H1 (cell line): ENCODE measurements around the gene PPP1R2B. TPM values are rescaled to one million over a fixed set of nuclear protein-coding genes. Genes with fewer than 3 reads are reported as not detected.

Experiments
- CTCF ChIA-PET: fragments of 300-600 bp; sonication (Branson Sonifier 250); formaldehyde crosslinking; loops from one replicate; lab custom pipeline; 2021; ENCODE audit not compliant: partially characterized antibody; lab: Charles Lee
- POLR2A ChIA-PET: fragments of 300-600 bp; sonication (Branson Sonifier 250); formaldehyde crosslinking; loops from one replicate; lab custom pipeline; 2021; ENCODE audit warnings: inconsistent platforms; ENCODE audit not compliant: partially characterized antibody; lab: Charles Lee
- DNase-seq, 2 experiments: peaks; one replicate each; pipeline versions ENCODE4 v3.0.0 to v3.0.0-alpha.2; 2010 to 2022; ENCODE audit warnings: low spot score in 2 of 2, low read depth in 1 of 2, mixed read lengths in 1 of 2
- FAIRE-seq: peaks from 2 replicates; lab custom pipeline; 2011; peaks lifted over from hg19 to GRCh38; lab: Jason Lieb, UNC
- H2AFZ ChIP-seq: 2 replicates; pipeline ENCODE4 v1.8.1; 2012; ENCODE audit warnings: low read length, inconsistent platforms
- H2AK5ac ChIP-seq: 2 replicates; pipeline ENCODE4 v1.6.1; 2013; ENCODE audit warnings: low read depth, low read length
- H2BK120ac ChIP-seq: replicated peaks from 2 replicates; pipeline ENCODE3; 2013; ENCODE audit warnings: low read depth, low read length, inconsistent platforms
- H2BK12ac ChIP-seq: 2 replicates; pipeline ENCODE4 v1.6.1; 2013; ENCODE audit warnings: low read depth, low read length
- H2BK15ac ChIP-seq: 2 replicates; pipeline ENCODE4 v1.6.1; 2013; ENCODE audit warnings: low read length
- H2BK20ac ChIP-seq: 2 replicates; pipeline ENCODE4 v1.6.1; 2013; ENCODE audit warnings: low read length
- H2BK5ac ChIP-seq: 2 replicates; pipeline ENCODE4 v1.6.1; 2013; ENCODE audit warnings: low read depth, low read length
- H3K14ac ChIP-seq: 2 replicates; pipeline ENCODE4 v1.6.1; 2013; ENCODE audit warnings: inconsistent platforms; ENCODE audit not compliant: insufficient read length
- H3K18ac ChIP-seq: 2 replicates; pipeline ENCODE4 v1.6.1; 2013; ENCODE audit warnings: low read length; ENCODE audit errors: extremely low read depth
- H3K23ac ChIP-seq: 2 replicates; pipeline ENCODE4 v1.6.1; 2013; ENCODE audit warnings: inconsistent platforms; ENCODE audit not compliant: insufficient read length
- H3K23me2 ChIP-seq: 2 replicates; pipeline ENCODE4 v1.6.1; 2013; ENCODE audit warnings: low read depth, low read length
- H3K27ac ChIP-seq: 2 replicates; pipeline ENCODE4 v1.6.1; 2011; ENCODE audit warnings: low read depth, low read length, inconsistent platforms
- H3K27me3 ChIP-seq, 4 experiments: replicated peaks in 1 of 4; 1 replicate in 1 of 4; 2 replicates in 3 of 4; pipeline versions ENCODE4 v1.6.1 to v1.8.1; 2011 to 2013; ENCODE audit warnings: low read length in 3 of 4, mild to moderate bottlenecking in 3 of 4, inconsistent platforms in 2 of 4, mixed read lengths in 2 of 4, moderate library complexity in 1 of 4; ENCODE audit not compliant: control insufficient read depth in 3 of 4, insufficient read depth in 3 of 4; ENCODE audit errors: extremely low read depth in 1 of 4
- H3K36me3 ChIP-seq, 4 experiments: 2 replicates each; pipeline versions ENCODE4 v1.6.1 to v1.8.1; 2011 to 2013; ENCODE audit warnings: mild to moderate bottlenecking in 4 of 4, low read length in 3 of 4, moderate library complexity in 2 of 4, control low read depth in 1 of 4, inconsistent platforms in 1 of 4; ENCODE audit not compliant: insufficient read depth in 4 of 4, control insufficient read depth in 2 of 4
- H3K4ac ChIP-seq: replicated peaks from 2 replicates; pipeline ENCODE3; 2013; ENCODE audit warnings: low read length, low read depth, mixed read lengths, inconsistent platforms; ENCODE audit not compliant: insufficient read length
- H3K4me1 ChIP-seq, 4 experiments: replicated peaks in 1 of 4; 1 replicate in 1 of 4; 2 replicates in 3 of 4; pipeline versions ENCODE4 v1.6.1 to v1.8.1; 2011 to 2013; ENCODE audit warnings: low read length in 3 of 4, inconsistent platforms in 2 of 4, mixed read lengths in 1 of 4; ENCODE audit not compliant: insufficient read depth in 4 of 4, control insufficient read depth in 3 of 4
- H3K4me2 ChIP-seq, 2 experiments: 2 replicates each; pipeline versions ENCODE4 v1.6.1 to v1.8.1; 2011 to 2013; ENCODE audit warnings: low read depth in 2 of 2, low read length in 2 of 2, control low read depth in 1 of 2, inconsistent platforms in 1 of 2, mild to moderate bottlenecking in 1 of 2; ENCODE audit not compliant: insufficient read depth in 1 of 2
- H3K4me3 ChIP-seq, 4 experiments: fragments of 200-600, 300-600 bp in 1 of 4; sonication (generic), shearing (Covaris generic), sonication (Bioruptor Twin) in 1 of 4; 2 replicates each; pipeline versions ENCODE4 v1.5.1 to v1.8.1; 2011 to 2016; ENCODE audit warnings: low read length in 4 of 4, low read depth in 3 of 4, control low read depth in 2 of 4, inconsistent platforms in 2 of 4, mild to moderate bottlenecking in 2 of 4, mixed read lengths in 1 of 4, moderate library complexity in 1 of 4; ENCODE audit not compliant: insufficient read depth in 2 of 4; ENCODE audit errors: extremely low read depth in 1 of 4
- H3K56ac ChIP-seq: replicated peaks from 2 replicates; pipeline ENCODE3; 2013; ENCODE audit warnings: low read depth, mild to moderate bottlenecking, mixed read lengths, low read length, inconsistent platforms; ENCODE audit not compliant: insufficient read length
- H3K79me1 ChIP-seq: 2 replicates; pipeline ENCODE4 v1.6.1; 2013; ENCODE audit warnings: low read depth, low read length, control low read depth
- H3K79me2 ChIP-seq, 2 experiments: 2 replicates each; pipeline versions ENCODE4 v1.6.1 to v1.8.1; 2012 to 2013; ENCODE audit warnings: low read length in 2 of 2, mild to moderate bottlenecking in 2 of 2, inconsistent platforms in 1 of 2; ENCODE audit not compliant: insufficient read depth in 2 of 2, control insufficient read depth in 1 of 2
- H3K9ac ChIP-seq, 4 experiments: replicated peaks in 1 of 4; 1 replicate in 1 of 4; 2 replicates in 3 of 4; pipeline versions ENCODE4 v1.6.1 to v1.8.1; 2011 to 2013; ENCODE audit warnings: low read depth in 3 of 4, low read length in 3 of 4, control low read depth in 2 of 4, mild to moderate bottlenecking in 2 of 4, moderate library complexity in 2 of 4, inconsistent platforms in 1 of 4; ENCODE audit errors: extremely low read depth in 1 of 4
- H3K9me3 ChIP-seq, 2 experiments: 2 replicates each; pipeline versions ENCODE4 v1.6.1 to v1.8.1; 2012 to 2013; ENCODE audit warnings: mild to moderate bottlenecking in 2 of 2, moderate library complexity in 2 of 2, control low read depth in 1 of 2, inconsistent platforms in 1 of 2, low read depth in 1 of 2, low read length in 1 of 2, mixed read lengths in 1 of 2; ENCODE audit not compliant: insufficient read depth in 2 of 2
- H4K20me1 ChIP-seq, 2 experiments: replicated peaks in 1 of 2; 2 replicates each; pipeline versions ENCODE3 to v1.8.1; 2011 to 2013; ENCODE audit warnings: inconsistent platforms in 2 of 2, low read length in 2 of 2, mild to moderate bottlenecking in 1 of 2; ENCODE audit not compliant: insufficient read depth in 2 of 2, control insufficient read depth in 1 of 2
- H4K5ac ChIP-seq: 2 replicates; pipeline ENCODE4 v1.6.1; 2013; ENCODE audit warnings: low read length, low read depth, mixed read lengths, inconsistent platforms; ENCODE audit not compliant: insufficient read length
- H4K8ac ChIP-seq: 2 replicates; pipeline ENCODE4 v1.8.0; 2013; ENCODE audit warnings: mild to moderate bottlenecking, moderate library complexity, low read length, inconsistent platforms; ENCODE audit not compliant: insufficient read depth; ENCODE audit errors: extremely low read depth
- H4K91ac ChIP-seq: replicated peaks from 2 replicates; pipeline ENCODE3; 2013; ENCODE audit warnings: low read length, mixed read lengths, inconsistent platforms; ENCODE audit not compliant: insufficient read length
- NRF1 ChIP-seq: IDR thresholded peaks from 2 replicates; pipeline ENCODE4 v1.6.1; 2011; ENCODE audit warnings: mild to moderate bottlenecking, low read depth, low read length, improper control_type of control experiment
- WGBS, 2 experiments: shearing (Covaris generic) in 1 of 2; methylation state at CpG; one replicate each; pipeline versions ENCODE4 v1.1.6 to v1.1.7; 2013 to 2015; ENCODE audit warnings: low lambda C conversion rate in 2 of 2, mixed read lengths in 2 of 2, inconsistent platforms in 1 of 2, low coverage in 1 of 2, missing lambda C conversion rate in 1 of 2; ENCODE audit not compliant: insufficient replicate concordance in 2 of 2, insufficient coverage in 1 of 2, insufficient read length in 1 of 2; ENCODE audit errors: extremely low coverage in 1 of 2, missing lambda C conversion rate in 1 of 2; 5-methylcytosine and 5-hydroxymethylcytosine counted together
- polyA plus RNA-seq, 7 experiments: library from polyadenylated mRNA; depleted of rRNA in 3 of 7; stranded (reverse) in 5 of 7; unstranded in 2 of 7; fragments of >200 nt in 5 of 7; fragments of 200-250 nt in 2 of 7; gene quantifications; 1 replicate in 5 of 7; 2 replicates in 1 of 7; 4 replicates in 1 of 7; pipeline versions ENCODE4 v1.2.1 to v1.2.3, GENCODE V29; 2011 to 2013; ENCODE audit warnings: missing spikeins in 2 of 7, mixed read lengths in 2 of 7
- total RNA-seq: library from RNA; stranded (reverse); fragmentation: NEBNext Ultra II Directional; extraction: Animal tissue kit (Norgen Biotek cat#: 25700); gene quantifications from 2 replicates; pipeline ENCODE4 v1.2.1, GENCODE V29; 2021

PPP1R2B gene
- total and polyA plus RNA-seq, 2 of the 8 experiments (the other 6 are each of a cell fraction or from before 2014, with no cell fraction given): not detected

GRCh38 chr5:156879665-156880285 is 29.7 kb downstream of the PPP1R2B start:
- no peak overlapping the region for H2BK15ac ChIP-seq
- no peaks in the 10 kb centered on the region for H3K4me1 ChIP-seq
- H3K27me3 ChIP-seq: no peaks in the 10 kb centered on the region
- no peak overlapping the region for H3K4ac ChIP-seq
- no peaks in the 10 kb centered on the region for H3K36me3 ChIP-seq
- ChIA-PET POLR2A (interaction anchor here (1.0 kb wide), 1 partner anchor 10 kb away, joined by 3 read pairs; no protein-coding TSS in a partner anchor), CTCF (interaction anchor here (0.6 to 3.0 kb wide), 5 partner anchors 10 to 346 kb away, joined by 3 to 11 read pairs (median 5); no protein-coding TSS in a partner anchor)
- H3K79me1 ChIP-seq: no peaks in the 10 kb centered on the region
- WGBS, 2 experiments: 91% methylated on average over 3 of the region's 3 CpGs; no CpG with 5 or more reads in 1 of the 2 experiments
- no peak overlapping the region for H2BK12ac ChIP-seq
- H4K91ac ChIP-seq: no peak overlapping the region
- no peak overlapping the region for H3K4me3 ChIP-seq
- H3K27ac ChIP-seq: no peak overlapping the region
- H2BK120ac ChIP-seq: no peak overlapping the region
- no peak overlapping the region for H3K14ac ChIP-seq
- FAIRE-seq (no peak), DNase-seq (no peak)
- H3K4me2 ChIP-seq: no peak overlapping the region
- TF ChIP-seq NRF1: no peak
- no peak overlapping the region for H3K56ac ChIP-seq
- H3K18ac ChIP-seq: no peak overlapping the region
- H4K20me1 ChIP-seq: no peaks in the 10 kb centered on the region
- H4K8ac ChIP-seq: no peak overlapping the region
- H3K23me2 ChIP-seq: no peaks in the 10 kb centered on the region
- no peak overlapping the region for H3K9ac ChIP-seq
- no peaks in the 10 kb centered on the region for H3K79me2 ChIP-seq
- no peak overlapping the region for H2AFZ ChIP-seq
- no peak overlapping the region for H2AK5ac ChIP-seq
- H2BK5ac ChIP-seq: no peak overlapping the region
- H3K9me3 ChIP-seq: no peaks in the 10 kb centered on the region
- no peak overlapping the region for H3K23ac ChIP-seq
- H4K5ac ChIP-seq: no peak overlapping the region
- no peak overlapping the region for H2BK20ac ChIP-seq
